MM.1S (cell line): ENCODE data around the gene CASP12.

Source experiments
- DNase-seq: peaks from one replicate; pipeline ENCODE4 v3.0.0-alpha.2; 2015
- H2AFZ ChIP-seq: fragments of 300-600 bp; sonication (generic); 2 replicates; pipeline ENCODE4 v1.6.0; 2016; ENCODE audit warnings: antibody characterized with exemption, low read length
- H3F3A ChIP-seq: fragments of 300-600 bp; sonication (generic); 2 replicates; pipeline ENCODE4 v1.6.1; 2016; ENCODE audit warnings: mild to moderate bottlenecking, antibody characterized with exemption, low read length, moderate library complexity, mixed read lengths; ENCODE audit not compliant: insufficient read depth
- H3K27ac ChIP-seq: fragments of 300-600 bp; sonication (generic); 2 replicates; pipeline ENCODE4 v1.5.1; 2016; ENCODE audit warnings: mild to moderate bottlenecking, low read length
- H3K27me3 ChIP-seq: fragments of 300-600 bp; sonication (generic); replicated peaks from 2 replicates; pipeline ENCODE4 v1.6.0; 2016; ENCODE audit warnings: low read length; ENCODE audit not compliant: insufficient read depth
- H3K36me3 ChIP-seq: fragments of 300-600 bp; sonication (generic); replicated peaks from 2 replicates; pipeline ENCODE4 v1.6.1; 2016; ENCODE audit warnings: mild to moderate bottlenecking, low read length, mixed read lengths; ENCODE audit not compliant: insufficient read depth
- H3K4me1 ChIP-seq: fragments of 300-600 bp; sonication (generic); 2 replicates; pipeline ENCODE4 v1.6.1; 2016; ENCODE audit warnings: low read length, mixed read lengths
- H3K4me2 ChIP-seq: fragments of 300-600 bp; sonication (generic); 2 replicates; pipeline ENCODE4 v1.6.0; 2016; ENCODE audit warnings: low read depth, low read length
- H3K4me3 ChIP-seq: fragments of 300-600 bp; sonication (generic); 2 replicates; pipeline ENCODE4 v1.5.1; 2016; ENCODE audit warnings: low read length, mixed read lengths
- H3K79me2 ChIP-seq: fragments of 300-600 bp; sonication (generic); 2 replicates; pipeline ENCODE4 v1.6.1; 2016; ENCODE audit warnings: mixed run types, low read length, mixed read lengths
- H3K9ac ChIP-seq: fragments of 300-600 bp; sonication (generic); 2 replicates; pipeline ENCODE4 v1.6.1; 2016; ENCODE audit warnings: low read length, mixed read lengths
- H3K9me2 ChIP-seq: fragments of 300-600 bp; sonication (generic); replicated peaks from 2 replicates; pipeline ENCODE4 v1.6.1; 2016; ENCODE audit warnings: mild to moderate bottlenecking, low read length, mixed read lengths; ENCODE audit not compliant: insufficient read depth
- H3K9me3 ChIP-seq: fragments of 300-600 bp; sonication (generic); replicated peaks from 2 replicates; pipeline ENCODE4 v1.6.1; 2016; ENCODE audit warnings: mild to moderate bottlenecking, low read length, mixed read lengths; ENCODE audit not compliant: insufficient read depth
- H4K20me1 ChIP-seq: fragments of 300-600 bp; sonication (generic); 2 replicates; pipeline ENCODE4 v1.6.1; 2016; ENCODE audit warnings: mild to moderate bottlenecking, low read length, moderate library complexity, mixed read lengths; ENCODE audit not compliant: insufficient read depth
- CTCF ChIP-seq: fragments of 300-600 bp; sonication (generic); IDR thresholded peaks from 2 replicates; pipeline ENCODE4 v1.5.1; 2016; ENCODE audit warnings: antibody characterized with exemption, low read length, mixed read lengths
- EZH2 ChIP-seq: fragments of 300-600 bp; sonication (generic); optimal IDR thresholded peaks from 2 replicates; pipeline ENCODE3; 2017; ENCODE audit warnings: low read depth, mild to moderate bottlenecking, antibody characterized with exemption, low read length, mixed read lengths
- EZH2phosphoT487 ChIP-seq: fragments of 300-600 bp; sonication (generic); IDR thresholded peaks from 2 replicates; pipeline ENCODE4 v1.6.1; 2018; ENCODE audit warnings: antibody characterized with exemption, low read length

Gene CASP12

GRCh38 chr11:104841973-104842525 lies 56.2 kb downstream of the CASP12 start:
- H3K9ac ChIP-seq, result no peak overlapping the region
- no peaks in the 10 kb centered on the region for H3F3A ChIP-seq
- no peaks in the 10 kb centered on the region for H3K27me3 ChIP-seq
- no peak overlapping the region for H3K4me2 ChIP-seq
- TF ChIP-seq EZH2, result no peak
- no peak for TF ChIP-seq EZH2phosphoT487
- no peak for TF ChIP-seq CTCF
- no peak for DNase-seq
- no peaks in the 10 kb centered on the region for H3K79me2 ChIP-seq
- H3K9me3 ChIP-seq, result no peaks in the 10 kb centered on the region
- no peak overlapping the region for H2AFZ ChIP-seq
- H3K36me3 ChIP-seq, result no peaks in the 10 kb centered on the region
- H3K9me2 ChIP-seq, result no peaks in the 10 kb centered on the region
- no peaks in the 10 kb centered on the region for H4K20me1 ChIP-seq
- H3K4me3 ChIP-seq, result no peak overlapping the region
- no peaks in the 10 kb centered on the region for H3K4me1 ChIP-seq
- H3K27ac ChIP-seq, result no peak overlapping the region

GRCh38 chr11:104841185-104841584 lies 57.1 kb downstream of the CASP12 start:
- Histone ChIP-seq H3K4me2 (no peak overlapping the region), H3K27me3 (no peaks in the 10 kb centered on the region), H3K27ac (no peak overlapping the region), H3K36me3 (no peaks in the 10 kb centered on the region), H4K20me1 (no peaks in the 10 kb centered on the region), H3K9ac (no peak overlapping the region), H3K4me1 (no peaks in the 10 kb centered on the region), H3K9me3 (no peaks in the 10 kb centered on the region), H3K79me2 (no peaks in the 10 kb centered on the region), H3F3A (no peaks in the 10 kb centered on the region), H2AFZ (no peak overlapping the region), H3K4me3 (no peak overlapping the region), H3K9me2 (no peaks in the 10 kb centered on the region)
- no peak for DNase-seq
- TF ChIP-seq CTCF, result no peak
- TF ChIP-seq EZH2, result no peak
- TF ChIP-seq EZH2phosphoT487, result no peak

GRCh38 chr11:104837969-104838639 lies 60.2 kb downstream of the CASP12 start:
- H3K4me2 ChIP-seq, result no peak overlapping the region
- no peaks in the 10 kb centered on the region for H3F3A ChIP-seq
- no peaks in the 10 kb centered on the region for H3K4me1 ChIP-seq
- TF ChIP-seq EZH2 (no peak), CTCF (no peak), EZH2phosphoT487 (no peak)
- no peaks in the 10 kb centered on the region for H3K79me2 ChIP-seq
- H3K9ac ChIP-seq, result no peak overlapping the region
- H3K4me3 ChIP-seq, result no peak overlapping the region
- H3K9me2 ChIP-seq, result no peaks in the 10 kb centered on the region
- H3K9me3 ChIP-seq, result no peaks in the 10 kb centered on the region
- no peak overlapping the region for H2AFZ ChIP-seq
- no peaks in the 10 kb centered on the region for H3K36me3 ChIP-seq
- no peak for DNase-seq
- H3K27me3 ChIP-seq, result no peaks in the 10 kb centered on the region
- H4K20me1 ChIP-seq, result no peaks in the 10 kb centered on the region
- H3K27ac ChIP-seq, result no peak overlapping the region
